Type B pancreatic cell (in vitro differentiated cells): ENCODE results near the gene RASAL2. TPM values are rescaled to one million over a fixed set of nuclear protein-coding genes. Genes with fewer than 3 reads are reported as not detected.
A peak's percentile ranks its signal among the peaks of the same experiment; 100 is the strongest.

Source experiments
- DNase-seq: peaks from one replicate; pipeline ENCODE4 v3.0.0; 2021; ENCODE audit warnings: mixed read lengths; ENCODE audit not compliant: unreplicated experiment; ENCODE audit errors: extremely low spot score
- H3K27ac Mint-ChIP-seq: 2 replicates; pipeline ENCODE4 v1.8.0; 2021; ENCODE audit warnings: mild to moderate bottlenecking, mixed read lengths
- H3K27me3 Mint-ChIP-seq: 2 replicates; pipeline ENCODE4 v1.8.0; 2021; ENCODE audit warnings: mixed read lengths
- H3K36me3 Mint-ChIP-seq: 2 replicates; pipeline ENCODE4 v1.8.0; 2021; ENCODE audit warnings: mixed read lengths
- H3K4me1 Mint-ChIP-seq: one replicate; pipeline ENCODE4 v1.8.0; 2021; ENCODE audit warnings: mixed read lengths; ENCODE audit not compliant: unreplicated experiment
- H3K4me3 Mint-ChIP-seq: 2 replicates; pipeline ENCODE4 v1.8.0; 2021; ENCODE audit warnings: mild to moderate bottlenecking, mixed read lengths
- H3K9me3 Mint-ChIP-seq: 2 replicates; pipeline ENCODE4 v1.8.0; 2021; ENCODE audit warnings: mixed read lengths
- total RNA-seq: library from RNA; stranded (reverse); gene quantifications from 2 replicates; pipeline ENCODE4 v1.2.1, GENCODE V29; 2021; ENCODE audit warnings: low replicate concordance
- TF ChIP-seq, protein P1 (sequence below): fragments of 200-600 bp; sonication (generic); conservative IDR thresholded peaks from 2 replicates; pipeline ENCODE4 v1.5.0; 2021; ENCODE audit warnings: antibody characterized with exemption, mild to moderate bottlenecking

RASAL2 gene
- total RNA-seq, 1 donor from 2014 or later, result 21.8 TPM

DNA sequence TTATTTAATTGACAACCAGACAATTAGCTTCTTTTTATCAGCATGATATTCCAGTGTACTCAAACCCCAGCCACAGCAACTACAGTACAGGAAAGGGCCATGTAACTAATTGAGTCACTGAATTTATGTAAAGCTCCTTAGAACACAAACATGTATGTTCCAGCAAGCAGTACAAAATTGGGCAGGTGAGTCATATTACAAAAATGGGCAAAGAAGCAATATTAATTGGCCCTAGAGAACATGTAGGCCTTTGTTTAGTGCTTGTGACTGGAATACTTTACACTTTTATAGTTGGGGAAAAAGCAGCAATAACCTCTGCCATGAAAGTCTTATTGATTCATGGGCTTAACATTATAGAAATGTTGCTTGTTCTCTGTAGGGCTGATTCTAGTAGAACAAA lies 371.1 kb downstream of the RASAL2 start:
- Mint-ChIP-seq H3K9me3 (no peaks in the 10 kb centered on the region), H3K27ac (peak overlapping the region; percentile 22)
- no peak for DNase-seq

DNA sequence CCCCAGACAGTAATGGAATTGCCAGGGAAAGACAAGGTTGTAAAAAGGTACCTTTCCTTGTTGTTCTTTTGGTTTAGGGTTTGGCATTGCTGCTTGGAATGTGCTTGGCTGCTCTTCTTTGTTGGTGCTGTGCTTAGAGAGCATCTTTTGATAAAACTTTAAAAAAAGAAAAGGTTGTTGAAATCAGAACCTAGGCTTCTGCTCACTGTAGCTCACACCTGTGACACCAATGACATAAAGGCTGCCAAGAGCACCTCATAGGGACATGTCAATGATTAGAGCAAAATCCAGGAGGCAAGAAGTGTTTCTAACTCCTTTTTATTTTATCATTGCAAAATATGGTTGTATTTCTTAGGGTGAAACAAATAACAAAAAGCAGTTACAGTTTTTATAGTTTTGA lies 373.9 kb downstream of the RASAL2 start:
- Mint-ChIP-seq H3K27me3 (no peaks in the 10 kb centered on the region), H3K36me3 (peaks cover 25% of the 10 kb centered on the region), H3K27ac (no peak overlapping the region), H3K4me1 (peaks cover 9% of the 10 kb centered on the region), H3K4me3 (no peak overlapping the region), H3K9me3 (no peaks in the 10 kb centered on the region)
- DNase-seq, result no peak
- TF ChIP-seq, protein P1, sequence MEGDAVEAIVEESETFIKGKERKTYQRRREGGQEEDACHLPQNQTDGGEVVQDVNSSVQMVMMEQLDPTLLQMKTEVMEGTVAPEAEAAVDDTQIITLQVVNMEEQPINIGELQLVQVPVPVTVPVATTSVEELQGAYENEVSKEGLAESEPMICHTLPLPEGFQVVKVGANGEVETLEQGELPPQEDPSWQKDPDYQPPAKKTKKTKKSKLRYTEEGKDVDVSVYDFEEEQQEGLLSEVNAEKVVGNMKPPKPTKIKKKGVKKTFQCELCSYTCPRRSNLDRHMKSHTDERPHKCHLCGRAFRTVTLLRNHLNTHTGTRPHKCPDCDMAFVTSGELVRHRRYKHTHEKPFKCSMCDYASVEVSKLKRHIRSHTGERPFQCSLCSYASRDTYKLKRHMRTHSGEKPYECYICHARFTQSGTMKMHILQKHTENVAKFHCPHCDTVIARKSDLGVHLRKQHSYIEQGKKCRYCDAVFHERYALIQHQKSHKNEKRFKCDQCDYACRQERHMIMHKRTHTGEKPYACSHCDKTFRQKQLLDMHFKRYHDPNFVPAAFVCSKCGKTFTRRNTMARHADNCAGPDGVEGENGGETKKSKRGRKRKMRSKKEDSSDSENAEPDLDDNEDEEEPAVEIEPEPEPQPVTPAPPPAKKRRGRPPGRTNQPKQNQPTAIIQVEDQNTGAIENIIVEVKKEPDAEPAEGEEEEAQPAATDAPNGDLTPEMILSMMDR, result no peak

More for the DNA sequence above, 371.1 kb downstream of the RASAL2 start:
- H3K36me3 Mint-ChIP-seq, result peaks cover 25% of the 10 kb centered on the region
- H3K4me1 Mint-ChIP-seq, result peaks cover 7% of the 10 kb centered on the region
- H3K27me3 Mint-ChIP-seq, result no peaks in the 10 kb centered on the region
- H3K4me3 Mint-ChIP-seq, result no peak overlapping the region
- TF ChIP-seq, protein P1, result no peak

DNA sequence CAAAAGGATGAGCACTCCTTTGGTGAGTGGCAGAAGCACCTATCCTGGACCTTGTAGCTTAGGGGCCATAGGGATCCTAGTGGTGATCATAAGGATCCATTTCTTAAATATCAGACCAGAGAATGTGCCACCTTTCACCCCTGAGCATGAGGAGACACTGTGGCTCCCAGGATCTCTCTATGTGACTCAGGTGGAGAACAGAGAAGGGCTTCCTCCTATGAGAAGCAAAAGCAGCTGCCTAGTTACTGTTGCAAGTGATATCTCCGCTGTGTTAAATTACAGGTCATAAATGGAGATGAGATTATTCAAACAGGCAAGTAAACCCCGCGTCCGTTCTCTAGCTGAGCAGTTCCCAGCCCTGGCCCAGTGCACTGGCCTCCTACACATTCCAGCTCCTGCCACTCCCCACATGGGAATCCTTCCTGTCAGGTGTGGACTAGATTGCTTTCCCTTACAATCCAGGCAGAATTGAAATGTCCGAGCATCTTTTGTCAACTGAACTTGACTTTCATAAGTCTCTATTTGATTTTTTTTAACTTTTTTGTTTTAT lies 376.6 kb downstream of the RASAL2 start:
- Mint-ChIP-seq H3K4me3 (peak overlapping the region; percentile 58), H3K36me3 (peaks cover 27% of the 10 kb centered on the region), H3K27ac (peak overlapping the region; percentile 98), H3K4me1 (peaks cover 9% of the 10 kb centered on the region), H3K9me3 (no peaks in the 10 kb centered on the region), H3K27me3 (no peaks in the 10 kb centered on the region)
- TF ChIP-seq, protein P1, result no peak
- no peak for DNase-seq

DNA sequence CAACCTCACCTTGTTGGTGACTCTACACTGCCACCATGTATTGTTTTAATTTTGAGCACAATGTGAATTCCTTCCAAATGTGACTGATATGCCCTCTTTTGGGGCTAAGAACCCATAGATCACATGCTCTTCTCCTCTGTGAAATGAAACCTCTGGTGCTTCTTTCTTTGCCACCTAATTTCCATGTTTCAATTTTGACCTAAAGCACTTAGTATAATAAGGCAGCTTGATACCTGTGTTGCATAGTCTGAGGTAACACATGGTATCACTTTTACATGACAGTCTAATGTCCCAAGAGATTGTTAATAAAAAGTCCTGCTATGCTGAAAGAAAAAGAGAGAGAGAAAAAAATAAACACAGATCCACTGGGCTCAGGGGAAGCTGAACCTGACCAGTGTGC lies 378.6 kb downstream of the RASAL2 start:
- Mint-ChIP-seq H3K27me3 (no peaks in the 10 kb centered on the region), H3K27ac (peak overlapping the region; percentile 98), H3K36me3 (peaks cover 13% of the 10 kb centered on the region), H3K9me3 (no peaks in the 10 kb centered on the region), H3K4me3 (no peak overlapping the region), H3K4me1 (peaks cover 9% of the 10 kb centered on the region)
- no peak for DNase-seq
- TF ChIP-seq, protein P1, result no peak

DNA sequence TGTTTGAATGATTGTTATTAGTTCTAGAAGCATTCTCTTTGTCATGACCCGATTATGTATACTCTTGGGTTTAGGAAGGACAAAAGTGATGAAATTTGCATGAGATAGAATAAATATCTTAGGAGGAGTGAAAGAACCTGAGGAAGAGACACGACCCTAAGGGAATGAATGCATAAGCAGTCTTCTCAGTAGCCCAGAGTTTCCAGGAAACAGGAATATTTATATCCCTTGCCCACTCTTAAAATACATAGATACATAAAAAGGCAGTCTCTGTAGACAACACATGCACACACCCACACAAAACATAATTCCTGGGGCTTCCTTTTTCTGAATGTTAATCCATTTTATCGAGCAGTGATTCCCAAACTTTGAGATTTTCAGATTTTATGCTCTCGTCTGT lies 383.5 kb downstream of the RASAL2 start:
- H3K9me3 Mint-ChIP-seq, result no peaks in the 10 kb centered on the region
- peaks cover 14% of the 10 kb centered on the region for H3K36me3 Mint-ChIP-seq
- no peak for DNase-seq
- TF ChIP-seq, protein P1, result no peak
- H3K27me3 Mint-ChIP-seq, result no peaks in the 10 kb centered on the region
- no peak overlapping the region for H3K4me3 Mint-ChIP-seq
- H3K4me1 Mint-ChIP-seq, result no peaks in the 10 kb centered on the region
- no peak overlapping the region for H3K27ac Mint-ChIP-seq

DNA sequence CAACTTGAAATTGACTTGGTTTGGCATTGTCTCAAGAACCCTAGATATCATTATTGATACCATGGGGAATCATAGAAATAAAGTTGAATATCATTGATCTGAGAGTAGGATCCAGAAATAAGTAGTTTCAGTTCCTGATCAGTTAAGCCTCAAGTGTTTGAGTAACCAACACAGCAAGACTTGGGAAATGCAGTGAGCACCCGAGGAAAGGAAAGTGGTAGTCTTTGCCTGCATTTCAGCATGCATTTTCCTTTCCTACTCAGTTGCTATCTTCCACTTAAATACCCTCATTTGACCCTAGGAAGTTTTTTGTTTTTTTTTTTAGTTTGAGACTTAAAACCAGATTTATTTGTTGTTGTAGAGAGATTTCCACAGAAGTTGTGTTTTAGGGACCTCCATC lies 383.9 kb downstream of the RASAL2 start:
- H3K9me3 Mint-ChIP-seq, result no peaks in the 10 kb centered on the region
- H3K27me3 Mint-ChIP-seq, result no peaks in the 10 kb centered on the region
- peaks cover 14% of the 10 kb centered on the region for H3K36me3 Mint-ChIP-seq
- H3K4me3 Mint-ChIP-seq, result no peak overlapping the region
- H3K27ac Mint-ChIP-seq, result no peak overlapping the region
- TF ChIP-seq, protein P1, result no peak
- no peaks in the 10 kb centered on the region for H3K4me1 Mint-ChIP-seq
- DNase-seq, result no peak
